Measurements from ENCODE around the gene PEAK1.
"Not testable (repeated sequence)": the region's sequence is repeated elsewhere in the genome, so short reads cannot be mapped to it uniquely, and the experiment has no call there.

The PEAK1 gene

GRCh38 chr15:77411619-77411976 lies 8.3 kb downstream of the PEAK1 start:
- H3K9ac ChIP-seq (ENCODE audit: low read length), result no peak overlapping the region
- H4K8ac ChIP-seq (ENCODE audit: low read length), result no peak overlapping the region
- H2BK15ac ChIP-seq (ENCODE audit: low read depth, poor library complexity, severe bottlenecking), result no peak overlapping the region
- no peak for DNase-seq
- no peak overlapping the region for H3K27ac ChIP-seq (ENCODE audit: low read length, poor library complexity, severe bottlenecking)
- no peaks in the 10 kb centered on the region for H3K9me3 ChIP-seq (ENCODE audit: control insufficient read depth, low read length)
- peaks cover 18% of the 10 kb centered on the region for H3K79me1 ChIP-seq (replicated peaks; ENCODE audit: low read length, poor library complexity, severe bottlenecking)
- H3K36me3 ChIP-seq (ENCODE audit: control insufficient read depth in 1 of 2, insufficient read depth in 2 of 2, low read depth in 1 of 2, low read length in 2 of 2), result no peaks in the 10 kb centered on the region
- no peak overlapping the region for H2BK12ac ChIP-seq (ENCODE audit: low read length in 2 of 2)
- H2AFZ ChIP-seq (ENCODE audit: low read depth, low read length), result no peak overlapping the region
- H3K18ac ChIP-seq (ENCODE audit: low read depth in 1 of 2, low read length in 2 of 2), result no peak overlapping the region
- H2AK5ac ChIP-seq (ENCODE audit: low read length, severe bottlenecking), result no peak overlapping the region
- no peak overlapping the region for H3K14ac ChIP-seq (ENCODE audit: low read length in 2 of 2)
- no peak overlapping the region for H3K4me3 ChIP-seq (ENCODE audit: insufficient read depth in 1 of 2, low read depth in 1 of 2, low read length in 2 of 2)
- 100% methylated on average over 2 of the region's 3 CpGs for WGBS
- H3K4me1 ChIP-seq (ENCODE audit: control insufficient read depth, insufficient read depth, low read depth, low read length), result no peaks in the 10 kb centered on the region
- no peaks in the 10 kb centered on the region for H3K27me3 ChIP-seq (ENCODE audit: control insufficient read depth in 1 of 2, insufficient read depth in 1 of 2, low read length in 2 of 2)
- no peak overlapping the region for H3K4ac ChIP-seq (ENCODE audit: low read depth in 1 of 2, low read length in 2 of 2)
- no peak overlapping the region for H2BK5ac ChIP-seq (ENCODE audit: low read depth, low read length, poor library complexity, severe bottlenecking)
- no peak overlapping the region for H2BK120ac ChIP-seq (ENCODE audit: low read depth, low read length)
- H3K4me2 ChIP-seq (ENCODE audit: low read length, poor library complexity, severe bottlenecking), result no peak overlapping the region
- H3K23ac ChIP-seq (ENCODE audit: low read length in 2 of 2), result no peak overlapping the region
- H4K91ac ChIP-seq (ENCODE audit: low read length), result no peak overlapping the region

- 89% methylated on average over 5 of the region's 7 CpGs for WGBS
These were observed 8.9 kb downstream of the PEAK1 start for GRCh38 chr15:77410701-77411618.

GRCh38 chr15:77410157-77410500 lies 9.8 kb downstream of the PEAK1 start:
- not testable (repeated sequence) for H3K9ac ChIP-seq (ENCODE audit: low read length); H3K18ac ChIP-seq (ENCODE audit: low read depth in 1 of 2, low read length in 2 of 2); H2AK5ac ChIP-seq (ENCODE audit: low read length, severe bottlenecking); H3K14ac ChIP-seq (ENCODE audit: low read length in 2 of 2); H3K4ac ChIP-seq (ENCODE audit: low read depth in 1 of 2, low read length in 2 of 2); H2BK120ac ChIP-seq (ENCODE audit: low read depth, low read length); H2BK12ac ChIP-seq (ENCODE audit: low read length in 2 of 2); H3K23ac ChIP-seq (ENCODE audit: low read length in 2 of 2); DNase-seq; H3K36me3 ChIP-seq (ENCODE audit: control insufficient read depth in 1 of 2, insufficient read depth in 2 of 2, low read depth in 1 of 2, low read length in 2 of 2); H2BK5ac ChIP-seq (ENCODE audit: low read depth, low read length, poor library complexity, severe bottlenecking); H4K91ac ChIP-seq (ENCODE audit: low read length); H3K4me3 ChIP-seq (ENCODE audit: insufficient read depth in 1 of 2, low read depth in 1 of 2, low read length in 2 of 2); H3K27ac ChIP-seq (ENCODE audit: low read length, poor library complexity, severe bottlenecking); H2BK15ac ChIP-seq (ENCODE audit: low read depth, poor library complexity, severe bottlenecking); H2AFZ ChIP-seq (ENCODE audit: low read depth, low read length); H3K4me1 ChIP-seq (ENCODE audit: control insufficient read depth, insufficient read depth, low read depth, low read length); H4K8ac ChIP-seq (ENCODE audit: low read length); H3K4me2 ChIP-seq (ENCODE audit: low read length, poor library complexity, severe bottlenecking); H3K27me3 ChIP-seq (ENCODE audit: control insufficient read depth in 1 of 2, insufficient read depth in 1 of 2, low read length in 2 of 2); H3K9me3 ChIP-seq (ENCODE audit: control insufficient read depth, low read length)
- peaks cover 14% of the 10 kb centered on the region for H3K79me1 ChIP-seq (replicated peaks; ENCODE audit: low read length, poor library complexity, severe bottlenecking)
- WGBS, result 100% methylated on average over 5 of the region's 7 CpGs

More at GRCh38 chr15:77410701-77411618, 8.9 kb downstream of the PEAK1 start:
- no peak overlapping the region for H3K4me3 ChIP-seq (ENCODE audit: insufficient read depth in 1 of 2, low read depth in 1 of 2, low read length in 2 of 2)
- H4K91ac ChIP-seq (ENCODE audit: low read length), result no peak overlapping the region
- no peak overlapping the region for H2AK5ac ChIP-seq (ENCODE audit: low read length, severe bottlenecking)
- H3K9ac ChIP-seq (ENCODE audit: low read length), result no peak overlapping the region
- no peak overlapping the region for H2BK5ac ChIP-seq (ENCODE audit: low read depth, low read length, poor library complexity, severe bottlenecking)
- H4K8ac ChIP-seq (ENCODE audit: low read length), result no peak overlapping the region
- H2BK120ac ChIP-seq (ENCODE audit: low read depth, low read length), result no peak overlapping the region
- H3K79me1 ChIP-seq (replicated peaks; ENCODE audit: low read length, poor library complexity, severe bottlenecking), result peaks cover 18% of the 10 kb centered on the region
- no peaks in the 10 kb centered on the region for H3K4me1 ChIP-seq (ENCODE audit: control insufficient read depth, insufficient read depth, low read depth, low read length)
- H2AFZ ChIP-seq (ENCODE audit: low read depth, low read length), result no peak overlapping the region
- no peak overlapping the region for H3K14ac ChIP-seq (ENCODE audit: low read length in 2 of 2)
- H3K9me3 ChIP-seq (ENCODE audit: control insufficient read depth, low read length), result no peaks in the 10 kb centered on the region
- H2BK15ac ChIP-seq (ENCODE audit: low read depth, poor library complexity, severe bottlenecking), result no peak overlapping the region
- no peak overlapping the region for H3K27ac ChIP-seq (ENCODE audit: low read length, poor library complexity, severe bottlenecking)
- no peak overlapping the region for H3K18ac ChIP-seq (ENCODE audit: low read depth in 1 of 2, low read length in 2 of 2)
- H3K4ac ChIP-seq (ENCODE audit: low read depth in 1 of 2, low read length in 2 of 2), result no peak overlapping the region
- no peak overlapping the region for H3K4me2 ChIP-seq (ENCODE audit: low read length, poor library complexity, severe bottlenecking)
- H2BK12ac ChIP-seq (ENCODE audit: low read length in 2 of 2), result no peak overlapping the region
- no peaks in the 10 kb centered on the region for H3K27me3 ChIP-seq (ENCODE audit: control insufficient read depth in 1 of 2, insufficient read depth in 1 of 2, low read length in 2 of 2)
- DNase-seq, result no peak
- no peaks in the 10 kb centered on the region for H3K36me3 ChIP-seq (ENCODE audit: control insufficient read depth in 1 of 2, insufficient read depth in 2 of 2, low read depth in 1 of 2, low read length in 2 of 2)
- no peak overlapping the region for H3K23ac ChIP-seq (ENCODE audit: low read length in 2 of 2)

GRCh38 chr15:77409259-77410156 lies 10.4 kb downstream of the PEAK1 start:
- H2AK5ac ChIP-seq (ENCODE audit: low read length, severe bottlenecking), result no peak overlapping the region
- no peak overlapping the region for H4K8ac ChIP-seq (ENCODE audit: low read length)
- H2BK15ac ChIP-seq (ENCODE audit: low read depth, poor library complexity, severe bottlenecking), result no peak overlapping the region
- no peak overlapping the region for H3K18ac ChIP-seq (ENCODE audit: low read depth in 1 of 2, low read length in 2 of 2)
- WGBS, result 89% methylated on average over 3 of the region's 4 CpGs
- H3K9me3 ChIP-seq (ENCODE audit: control insufficient read depth, low read length), result no peaks in the 10 kb centered on the region
- peaks cover 14% of the 10 kb centered on the region for H3K79me1 ChIP-seq (replicated peaks; ENCODE audit: low read length, poor library complexity, severe bottlenecking)
- peak; percentile 18 for DNase-seq
- H2BK5ac ChIP-seq (ENCODE audit: low read depth, low read length, poor library complexity, severe bottlenecking), result no peak overlapping the region
- no peak overlapping the region for H3K9ac ChIP-seq (ENCODE audit: low read length)
- no peaks in the 10 kb centered on the region for H3K27me3 ChIP-seq (ENCODE audit: control insufficient read depth in 1 of 2, insufficient read depth in 1 of 2, low read length in 2 of 2)
- no peak overlapping the region for H3K23ac ChIP-seq (ENCODE audit: low read length in 2 of 2)
- no peak overlapping the region for H3K27ac ChIP-seq (ENCODE audit: low read length, poor library complexity, severe bottlenecking)
- H4K91ac ChIP-seq (ENCODE audit: low read length), result no peak overlapping the region
- H3K4ac ChIP-seq (ENCODE audit: low read depth in 1 of 2, low read length in 2 of 2), result no peak overlapping the region
- H3K4me2 ChIP-seq (ENCODE audit: low read length, poor library complexity, severe bottlenecking), result no peak overlapping the region
- H2BK12ac ChIP-seq (ENCODE audit: low read length in 2 of 2), result no peak overlapping the region
- no peak overlapping the region for H2AFZ ChIP-seq (ENCODE audit: low read depth, low read length)
- no peak overlapping the region for H2BK120ac ChIP-seq (ENCODE audit: low read depth, low read length)
- no peaks in the 10 kb centered on the region for H3K36me3 ChIP-seq (ENCODE audit: control insufficient read depth in 1 of 2, insufficient read depth in 2 of 2, low read depth in 1 of 2, low read length in 2 of 2)
- H3K14ac ChIP-seq (ENCODE audit: low read length in 2 of 2), result no peak overlapping the region
- no peaks in the 10 kb centered on the region for H3K4me1 ChIP-seq (ENCODE audit: control insufficient read depth, insufficient read depth, low read depth, low read length)
- no peak overlapping the region for H3K4me3 ChIP-seq (ENCODE audit: insufficient read depth in 1 of 2, low read depth in 1 of 2, low read length in 2 of 2)

Data from mesenchymal stem cell (in vitro differentiated cells and primary cell).